CD1c-positive myeloid dendritic cell (primary cell): Measurements from ENCODE around the gene CMTR1.
A peak's percentile ranks its signal among the peaks of the same experiment; 100 is the strongest.
"Not testable (repeated sequence)": the region's sequence is repeated elsewhere in the genome, so short reads cannot be mapped to it uniquely, and the experiment has no call there.

Source experiments
- DNase-seq: peaks from one replicate; pipeline ENCODE4 v3.0.0-alpha.2; 2016; ENCODE audit errors: extremely low spot score

CMTR1 gene

GRCh38 chr6:37491830-37492208 lies 58.8 kb downstream of the CMTR1 start:
- no peak for DNase-seq

DNA sequence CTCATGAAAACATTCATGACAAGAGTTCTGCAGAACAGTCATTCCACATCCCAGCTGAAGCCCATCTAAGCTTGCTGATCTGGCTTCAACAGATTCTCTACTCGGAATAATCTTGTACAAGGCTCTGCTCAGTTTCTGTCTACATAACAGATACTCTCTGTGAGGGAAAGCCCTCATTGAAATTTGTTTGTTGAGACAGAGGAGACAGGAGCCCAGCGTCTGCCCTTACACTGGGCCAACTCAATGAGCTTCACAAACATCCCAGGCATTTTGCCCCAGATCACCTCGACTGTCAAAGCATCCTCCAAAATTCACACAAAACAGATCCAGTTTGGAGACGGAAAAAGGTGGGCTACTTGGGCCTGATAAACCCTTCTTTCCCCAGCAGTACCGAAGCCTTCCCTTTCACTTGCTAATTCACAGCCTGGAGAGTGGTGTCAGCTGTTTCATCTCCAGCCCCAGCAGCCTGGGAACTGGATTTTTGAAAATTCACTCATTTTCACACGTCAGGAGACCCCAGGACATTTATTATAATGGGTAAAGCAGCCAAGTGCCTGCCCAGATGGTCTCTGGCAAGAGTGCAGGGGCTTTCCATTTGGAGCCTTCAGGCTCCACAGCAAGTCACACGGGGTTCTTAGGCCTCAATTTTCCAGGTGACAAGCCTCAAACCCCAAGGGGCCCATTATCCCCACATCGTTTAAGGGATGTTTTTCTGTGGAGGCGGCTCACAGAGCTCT lies 59.4 kb downstream of the CMTR1 start:
- no peak for DNase-seq

DNA sequence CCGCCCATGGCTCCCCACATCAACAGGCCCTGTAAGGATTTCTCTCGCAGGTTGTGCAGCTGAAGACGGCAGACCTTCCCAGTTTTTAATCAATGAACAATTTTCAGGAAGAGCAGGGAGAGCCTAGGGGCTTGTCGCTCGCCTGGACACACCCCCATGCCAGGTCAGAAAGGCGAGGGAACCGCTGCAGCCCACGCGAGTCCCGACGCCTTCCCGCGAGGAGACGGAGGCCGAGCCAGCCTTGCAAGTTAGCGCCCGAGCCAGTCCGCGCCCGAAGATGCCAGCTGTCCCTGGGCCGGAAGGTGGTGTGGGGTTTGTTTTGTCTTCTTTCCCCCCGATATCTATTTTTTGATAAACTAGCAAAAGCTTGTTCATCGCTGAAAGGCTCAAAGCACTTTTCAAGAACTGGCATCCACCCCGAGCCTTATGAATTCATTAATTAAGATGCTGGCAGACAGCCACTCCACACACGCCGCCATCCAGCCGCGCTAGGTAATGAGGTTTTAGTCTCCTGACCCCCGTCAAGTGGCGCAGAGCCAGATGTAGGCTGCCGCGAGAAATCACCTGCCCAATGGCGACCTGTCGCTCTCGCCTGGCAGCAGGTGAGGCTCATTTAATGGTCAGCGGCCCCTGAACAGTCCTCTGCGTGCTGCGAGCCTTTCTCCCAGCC lies 60.1 kb downstream of the CMTR1 start:
- DNase-seq: no peak

DNA sequence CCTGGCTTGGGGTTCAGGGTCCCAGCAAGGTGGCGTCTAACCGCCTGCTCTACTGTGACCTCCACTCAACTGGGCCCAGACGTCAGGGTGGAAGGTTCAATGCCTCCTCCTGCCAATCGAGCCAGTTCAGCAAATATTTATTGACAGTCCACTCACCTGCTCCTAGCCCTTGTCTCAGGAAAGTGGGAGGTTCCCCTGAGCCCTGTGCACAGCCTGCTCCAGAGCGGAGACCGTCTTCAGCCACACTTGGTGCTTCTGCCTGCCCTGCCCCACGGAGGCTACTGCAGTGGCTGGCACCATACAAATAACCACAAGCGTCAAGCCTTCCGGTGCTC lies 60.6 kb downstream of the CMTR1 start:
- no peak for DNase-seq

- no peak for DNase-seq
Observed at GRCh38 chr6:37495244-37495934, 62.4 kb downstream of the CMTR1 start.

- DNase-seq: no peak
Observed at GRCh38 chr6:37496951-37497885, 64.2 kb downstream of the CMTR1 start.

- peak; percentile 98 for DNase-seq
Observed at GRCh38 chr6:37499433-37500293, 66.6 kb downstream of the CMTR1 start, which contains the start of gene CCDC167. CCDC167 (minus strand) TSS chr6:37499893; CDS start chr6:37499863, 30 bp downstream.

GRCh38 chr6:37500294-37500608 lies 67.2 kb downstream of the CMTR1 start:
- no peak for DNase-seq

GRCh38 chr6:37500904-37501303 lies 67.9 kb downstream of the CMTR1 start:
- DNase-seq: not testable (repeated sequence)

DNA sequence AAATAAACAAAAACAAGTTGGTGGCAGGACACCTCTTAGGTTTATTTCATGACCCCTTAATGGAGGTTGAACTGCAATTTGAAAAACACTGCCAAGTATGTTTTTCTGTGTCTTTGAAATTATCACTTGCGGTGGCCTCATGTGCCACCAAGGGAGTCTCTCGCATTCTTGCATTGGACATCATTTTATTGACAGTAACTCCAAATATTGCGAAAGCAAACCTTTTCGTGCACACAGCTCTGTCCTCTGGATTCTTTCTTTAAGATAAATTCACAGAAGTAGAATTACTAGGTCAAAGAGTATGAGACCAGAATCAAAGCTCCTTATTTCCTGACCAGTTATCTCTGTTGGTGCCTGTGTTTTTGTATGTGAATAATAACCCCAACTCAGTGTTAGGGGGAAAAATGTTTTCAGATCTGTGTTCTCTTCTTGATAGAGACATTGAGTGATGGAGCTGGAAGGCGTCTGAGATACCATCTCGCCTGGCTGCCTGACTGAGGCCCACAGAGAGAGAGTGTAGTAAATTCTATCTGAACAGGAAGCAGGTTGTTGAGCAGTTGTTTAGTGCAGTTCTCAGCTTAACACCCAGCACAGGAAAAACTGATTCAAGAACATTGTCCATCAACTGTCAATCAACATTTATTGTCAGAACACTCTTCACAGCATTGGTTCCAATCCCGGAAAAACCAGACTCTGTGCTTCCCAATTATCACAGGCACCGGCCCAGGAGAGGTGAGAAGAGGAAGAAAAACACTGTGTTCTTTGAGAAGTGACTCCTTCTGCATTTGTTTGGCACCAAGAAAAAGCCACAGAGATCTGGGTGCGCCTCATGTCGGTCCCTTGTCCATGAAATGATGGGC lies 68.8 kb downstream of the CMTR1 start:
- DNase-seq: no peak

DNA sequence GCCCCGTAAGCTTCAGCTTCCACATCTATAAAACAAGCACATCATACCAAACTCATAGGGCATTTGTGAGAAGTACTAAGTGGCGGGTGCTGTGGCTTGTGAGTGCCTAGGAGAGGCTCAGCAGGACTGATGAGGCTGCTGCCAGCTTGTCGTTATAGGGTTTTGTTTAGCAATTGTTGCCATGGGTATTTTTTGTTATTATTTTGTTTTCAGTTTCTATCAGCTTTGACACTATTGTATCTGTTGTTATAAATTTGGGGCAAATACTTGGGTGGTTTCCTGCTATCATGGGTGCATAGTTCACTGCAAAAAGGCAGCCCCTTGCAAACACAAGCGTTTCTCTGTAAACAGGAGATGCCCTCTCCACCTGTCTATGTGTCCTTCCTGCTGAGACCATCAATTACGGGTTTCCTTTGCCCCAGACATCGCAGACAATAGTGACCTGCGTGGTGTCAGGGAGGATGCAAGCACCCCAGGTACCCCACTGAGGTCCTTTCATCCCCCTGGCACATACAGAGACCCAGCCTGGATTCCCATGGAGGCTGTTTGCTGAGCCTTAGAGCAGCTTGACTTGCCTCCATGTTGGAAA lies 69.8 kb downstream of the CMTR1 start:
- peak; percentile 45 for DNase-seq

DNA sequence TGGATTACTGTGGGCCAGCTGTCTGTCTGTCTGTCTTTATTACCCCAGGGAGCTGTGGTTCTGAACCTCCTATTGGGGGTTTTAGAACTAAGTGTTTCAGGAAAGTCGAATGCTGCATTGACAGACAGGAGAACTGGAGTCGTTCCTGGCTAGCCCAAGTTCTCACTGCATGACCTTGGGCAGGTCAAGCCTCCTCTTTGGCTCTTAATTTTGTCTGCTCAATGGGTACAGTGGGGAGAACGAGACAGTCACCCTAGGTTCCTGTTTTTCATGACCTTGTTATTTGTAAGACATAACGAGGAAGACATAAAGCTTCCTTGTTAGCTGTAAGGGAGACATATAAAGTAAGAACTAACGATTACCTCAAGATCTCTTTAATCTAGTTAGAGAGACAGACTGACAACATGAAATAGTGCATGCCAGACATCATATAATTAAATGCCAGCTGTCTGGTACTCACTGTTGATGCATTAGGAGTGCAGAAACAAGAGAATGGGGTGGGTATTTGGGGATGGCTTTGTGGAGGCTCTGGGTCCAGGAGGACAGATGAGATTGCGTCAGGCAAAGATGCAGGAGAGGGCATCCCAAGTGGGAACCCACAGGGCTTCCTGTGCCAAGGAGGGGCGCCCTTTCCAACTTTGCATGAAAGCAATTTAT lies 70.4 kb downstream of the CMTR1 start:
- peak; percentile 14 for DNase-seq

DNA sequence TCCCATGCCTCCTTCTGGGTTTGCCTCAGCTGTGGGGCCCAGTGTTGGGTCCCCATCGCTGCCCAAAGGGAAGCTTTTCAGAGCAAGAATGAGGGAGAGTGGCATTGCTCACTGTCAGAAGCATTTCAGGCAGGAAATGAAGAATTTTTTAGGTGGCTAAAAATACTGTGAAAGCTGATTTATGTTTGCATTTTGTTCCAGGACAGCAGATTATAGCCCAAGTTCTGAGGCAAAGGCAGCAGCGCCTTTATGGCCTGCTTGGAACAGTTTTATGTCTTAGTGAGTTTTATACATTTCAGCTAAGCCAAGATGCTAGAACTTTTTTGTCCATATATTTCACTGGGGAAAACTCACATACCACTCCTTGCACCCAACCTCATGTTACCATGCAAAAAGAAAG lies 71.0 kb downstream of the CMTR1 start:
- DNase-seq: no peak

GRCh38 chr6:37506479-37506878 lies 73.5 kb downstream of the CMTR1 start:
- no peak for DNase-seq

DNA sequence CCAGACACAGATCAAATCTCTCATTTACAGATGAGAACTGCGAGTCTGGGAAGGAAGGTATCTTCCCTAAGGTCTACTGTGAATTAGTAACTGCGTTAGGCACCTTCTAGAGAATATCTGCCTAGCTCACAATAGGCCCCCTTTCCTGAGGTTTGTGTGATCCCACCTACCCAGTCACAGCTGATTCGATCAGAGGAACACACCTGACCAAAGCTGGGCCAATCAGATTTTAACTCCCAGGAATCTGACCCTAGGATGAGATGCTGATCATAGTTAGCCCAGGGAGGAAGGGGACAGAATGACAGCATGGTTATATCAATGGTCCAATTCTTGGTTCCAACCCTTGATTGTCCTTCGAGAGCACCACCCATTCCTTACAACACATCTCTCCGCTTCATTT lies 74.1 kb downstream of the CMTR1 start:
- no peak for DNase-seq

DNA sequence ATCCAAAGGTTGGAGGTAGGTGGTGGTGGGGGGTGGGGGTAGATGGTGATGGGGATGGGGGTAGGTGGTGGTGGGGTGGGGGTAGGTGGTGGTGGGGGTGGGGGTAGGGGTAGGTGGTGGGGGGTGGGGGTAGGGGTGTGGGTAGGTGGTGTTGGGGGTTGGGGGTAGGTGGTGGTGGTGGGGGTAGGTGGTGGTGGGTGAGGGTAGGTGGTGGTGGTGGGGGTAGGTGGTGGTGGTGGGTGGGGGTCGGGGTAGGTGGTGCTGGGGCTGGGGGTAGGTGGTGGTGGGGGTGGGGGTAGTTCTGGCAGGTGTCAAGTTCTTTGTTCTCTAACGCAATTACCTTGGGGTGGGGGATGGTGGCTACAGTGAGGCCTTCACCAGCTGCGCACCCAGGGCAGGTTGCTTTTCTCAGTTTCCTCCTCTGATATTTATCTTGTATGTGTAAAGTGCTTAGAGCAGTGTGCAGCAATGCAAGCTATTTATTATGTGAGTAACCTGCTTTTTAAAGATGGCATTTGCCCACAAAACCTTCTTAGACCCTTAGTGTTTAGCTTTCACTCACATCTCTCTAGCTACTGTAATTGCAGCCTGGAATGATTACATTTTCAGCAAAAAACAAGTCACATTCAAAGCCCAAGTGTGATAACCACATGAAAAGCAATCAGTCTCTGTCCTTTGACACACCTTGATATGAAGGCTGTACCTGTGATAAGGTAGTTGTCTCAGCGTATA lies 74.8 kb downstream of the CMTR1 start:
- DNase-seq: no peak

GRCh38 chr6:37511201-37511600 lies 78.2 kb downstream of the CMTR1 start:
- no peak for DNase-seq

DNA sequence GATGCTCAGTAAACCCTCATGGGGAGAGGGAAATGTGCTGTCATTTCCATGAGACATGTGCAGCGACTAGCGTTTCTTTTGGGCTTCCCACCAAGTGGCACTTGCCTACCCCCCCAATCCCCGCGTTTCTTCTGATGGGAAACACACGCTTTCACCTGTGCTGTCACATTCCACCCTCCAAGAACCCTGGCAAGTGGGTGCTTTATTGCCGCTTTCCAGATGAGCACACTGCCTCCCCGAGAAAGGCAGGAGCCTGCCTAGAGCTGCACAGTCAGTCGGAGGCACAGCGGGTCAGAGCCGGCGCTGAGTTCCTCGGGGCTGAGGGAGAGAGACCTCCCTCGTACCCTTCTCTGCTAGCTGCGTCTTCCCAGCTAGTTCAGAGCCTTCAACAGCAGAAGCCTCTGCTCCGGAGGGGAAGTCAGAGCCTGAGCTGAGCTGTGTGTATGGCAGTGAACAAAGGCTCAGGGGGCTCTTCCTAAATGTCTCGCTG lies 78.9 kb downstream of the CMTR1 start:
- no peak for DNase-seq
